Mesenchymal stem cell (in vitro differentiated cells and primary cell): ENCODE data around the gene MYF5.
A peak's percentile ranks its signal among the peaks of the same experiment; 100 is the strongest.

Experiments
- DNase-seq: peaks from one replicate; pipeline ENCODE4 v3.0.0-alpha.2; 2013
- H2AFZ ChIP-seq: one replicate; pipeline ENCODE4 v1.6.1; 2013; ENCODE audit warnings: low read depth, mild to moderate bottlenecking, control low read depth, inconsistent platforms, low read length, moderate library complexity
- H2AK5ac ChIP-seq: 2 replicates; pipeline ENCODE4 v1.6.1; 2013; ENCODE audit warnings: low read length, moderate library complexity, mild to moderate bottlenecking, inconsistent platforms; ENCODE audit not compliant: severe bottlenecking
- H2BK120ac ChIP-seq: one replicate; pipeline ENCODE4 v1.6.1; 2013; ENCODE audit warnings: low read depth, mild to moderate bottlenecking, inconsistent platforms, low read length, moderate library complexity
- H2BK12ac ChIP-seq, 2 experiments: one replicate each; pipeline ENCODE4 v1.6.1; 2013; ENCODE audit warnings: inconsistent platforms in 2 of 2, low read length in 2 of 2, mild to moderate bottlenecking in 2 of 2, moderate library complexity in 2 of 2, control low read depth in 1 of 2
- H2BK15ac ChIP-seq: one replicate; pipeline ENCODE4 v1.6.1; 2013; ENCODE audit warnings: mild to moderate bottlenecking, low read depth, inconsistent platforms; ENCODE audit not compliant: poor library complexity, severe bottlenecking
- H2BK5ac ChIP-seq: 2 replicates; pipeline ENCODE4 v1.6.1; 2013; ENCODE audit warnings: low read depth, mild to moderate bottlenecking, low read length, control low read depth, inconsistent platforms; ENCODE audit not compliant: poor library complexity, severe bottlenecking
- H3K14ac ChIP-seq, 2 experiments: one replicate each; pipeline ENCODE4 v1.6.1; 2013; ENCODE audit warnings: inconsistent platforms in 2 of 2, low read length in 2 of 2, control low read depth in 1 of 2, mild to moderate bottlenecking in 1 of 2, moderate library complexity in 1 of 2
- H3K18ac ChIP-seq, 2 experiments: one replicate each; pipeline ENCODE4 v1.6.1; 2013; ENCODE audit warnings: inconsistent platforms in 2 of 2, low read length in 2 of 2, control low read depth in 1 of 2, low read depth in 1 of 2, mild to moderate bottlenecking in 1 of 2
- H3K23ac ChIP-seq, 2 experiments: one replicate each; pipeline ENCODE4 v1.6.1; 2013; ENCODE audit warnings: inconsistent platforms in 2 of 2, low read length in 2 of 2, mild to moderate bottlenecking in 2 of 2, moderate library complexity in 2 of 2, control low read depth in 1 of 2
- H3K27ac ChIP-seq: 2 replicates; pipeline ENCODE4 v1.5.1; 2013; ENCODE audit warnings: mild to moderate bottlenecking, moderate library complexity, low read length, control low read depth, inconsistent platforms; ENCODE audit not compliant: poor library complexity, severe bottlenecking
- H3K27me3 ChIP-seq, 2 experiments: 2 replicates each; pipeline versions ENCODE4 v1.6.1 to v1.7.0; 2013; ENCODE audit warnings: low read length in 2 of 2, mild to moderate bottlenecking in 2 of 2, moderate library complexity in 2 of 2, control low read depth in 1 of 2, inconsistent platforms in 1 of 2; ENCODE audit not compliant: control insufficient read depth in 1 of 2, insufficient read depth in 1 of 2
- H3K36me3 ChIP-seq, 2 experiments: 2 replicates each; pipeline versions ENCODE4 v1.6.1 to v1.7.0; 2013; ENCODE audit warnings: low read length in 2 of 2, control low read depth in 1 of 2, inconsistent platforms in 1 of 2, low read depth in 1 of 2, mild to moderate bottlenecking in 1 of 2; ENCODE audit not compliant: insufficient read depth in 2 of 2, control insufficient read depth in 1 of 2
- H3K4ac ChIP-seq, 2 experiments: one replicate each; pipeline ENCODE4 v1.6.1; 2013; ENCODE audit warnings: inconsistent platforms in 2 of 2, low read length in 2 of 2, mild to moderate bottlenecking in 2 of 2, moderate library complexity in 2 of 2, control low read depth in 1 of 2, low read depth in 1 of 2
- H3K4me1 ChIP-seq: 2 replicates; pipeline ENCODE4 v1.6.1; 2013; ENCODE audit warnings: low read depth, low read length, control low read depth; ENCODE audit not compliant: control insufficient read depth, insufficient read depth
- H3K4me2 ChIP-seq: 2 replicates; pipeline ENCODE4 v1.6.1; 2013; ENCODE audit warnings: low read length, mild to moderate bottlenecking, inconsistent platforms; ENCODE audit not compliant: poor library complexity, severe bottlenecking
- H3K4me3 ChIP-seq, 2 experiments: 2 replicates each; pipeline versions ENCODE4 v1.5.1 to v1.7.0; 2013; ENCODE audit warnings: low read length in 2 of 2, mild to moderate bottlenecking in 2 of 2, control low read depth in 1 of 2, low read depth in 1 of 2; ENCODE audit not compliant: insufficient read depth in 1 of 2
- H3K79me1 ChIP-seq: replicated peaks from 2 replicates; pipeline ENCODE4 v1.6.1; 2013; ENCODE audit warnings: mild to moderate bottlenecking, control low read depth, low read length, inconsistent platforms; ENCODE audit not compliant: poor library complexity, severe bottlenecking
- H3K9ac ChIP-seq: 2 replicates; pipeline ENCODE4 v1.7.0; 2013; ENCODE audit warnings: mild to moderate bottlenecking, low read length, moderate library complexity
- H3K9me3 ChIP-seq: 2 replicates; pipeline ENCODE4 v1.7.0; 2013; ENCODE audit warnings: mild to moderate bottlenecking, low read length; ENCODE audit not compliant: control insufficient read depth
- H4K8ac ChIP-seq: one replicate; pipeline ENCODE4 v1.6.1; 2013; ENCODE audit warnings: inconsistent platforms, mild to moderate bottlenecking, low read length, moderate library complexity
- H4K91ac ChIP-seq: one replicate; pipeline ENCODE4 v1.6.1; 2013; ENCODE audit warnings: mild to moderate bottlenecking, low read length, inconsistent platforms
- WGBS: methylation state at CpG from one replicate; pipeline ENCODE4 v1.1.7; 2013; ENCODE audit warnings: mixed read lengths; 5-methylcytosine and 5-hydroxymethylcytosine counted together

Gene MYF5

DNA sequence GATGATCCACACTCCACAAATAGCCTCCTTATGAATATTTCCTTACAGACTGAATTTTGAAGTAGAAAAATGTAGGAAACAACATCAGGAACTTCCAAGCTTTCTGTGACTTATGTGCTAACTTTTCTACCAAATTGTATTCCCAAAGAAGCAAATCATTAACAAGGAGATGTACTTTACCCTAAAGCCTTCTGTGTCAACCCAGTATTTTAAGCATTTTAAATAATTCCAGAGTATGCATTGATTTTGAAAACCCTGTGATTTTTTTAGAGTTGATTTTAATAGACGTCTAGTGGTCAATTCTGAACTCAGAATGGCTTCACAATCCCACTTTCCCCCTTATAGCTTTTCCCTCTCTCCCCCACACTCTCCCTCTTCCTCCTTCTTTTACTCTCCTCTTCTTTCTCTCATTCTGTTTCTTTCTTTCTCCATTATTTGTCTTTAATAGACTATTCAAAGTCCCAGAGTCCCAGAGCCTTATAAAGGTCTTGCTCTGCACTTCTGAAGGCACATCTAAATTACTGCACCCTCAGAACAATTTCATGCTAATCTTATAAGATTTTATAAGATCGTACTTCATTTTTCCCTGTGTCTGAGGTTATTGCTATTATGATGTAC, 19.3 kb upstream of the MYF5 start:
- H3K27me3 ChIP-seq: no peaks in the 10 kb centered on the region
- 59% methylated on average over 1 of the region's 2 CpGs for WGBS
- no peak overlapping the region for H3K4me2 ChIP-seq
- H2AK5ac ChIP-seq: no peak overlapping the region
- no peaks in the 10 kb centered on the region for H3K9me3 ChIP-seq
- no peak overlapping the region for H2AFZ ChIP-seq
- no peaks in the 10 kb centered on the region for H3K36me3 ChIP-seq
- H2BK15ac ChIP-seq: no peak overlapping the region
- H3K18ac ChIP-seq: no peak overlapping the region
- no peak overlapping the region for H4K91ac ChIP-seq
- no peak for DNase-seq
- H3K14ac ChIP-seq: no peak overlapping the region
- H4K8ac ChIP-seq: no peak overlapping the region
- no peak overlapping the region for H3K4ac ChIP-seq
- no peak overlapping the region for H3K4me3 ChIP-seq
- no peak overlapping the region for H3K23ac ChIP-seq
- no peak overlapping the region for H3K27ac ChIP-seq
- H3K4me1 ChIP-seq: no peaks in the 10 kb centered on the region
- H3K9ac ChIP-seq: no peak overlapping the region
- no peaks in the 10 kb centered on the region for H3K79me1 ChIP-seq
- no peak overlapping the region for H2BK12ac ChIP-seq
- no peak overlapping the region for H2BK5ac ChIP-seq
- no peak overlapping the region for H2BK120ac ChIP-seq

DNA sequence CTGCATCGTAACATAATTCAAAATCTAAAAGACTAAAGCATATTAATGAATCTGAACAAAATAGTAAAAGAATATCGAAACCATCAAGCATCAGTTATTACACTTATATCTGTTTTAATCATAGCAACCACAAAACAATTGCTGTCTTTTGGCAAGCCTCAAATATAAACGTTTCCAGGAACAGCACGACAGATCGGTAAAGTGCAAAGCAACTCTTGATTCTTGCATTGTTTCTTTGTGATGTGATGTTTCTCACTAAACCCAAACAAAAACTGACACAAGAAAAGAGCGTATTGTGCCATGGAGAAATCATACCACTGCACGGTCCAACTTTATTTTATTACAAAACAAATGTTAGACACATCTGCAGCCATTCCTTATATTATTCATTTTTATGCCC, 18.5 kb upstream of the MYF5 start:
- H3K4me3 ChIP-seq: peak overlapping the region in 1 of 2 experiments; percentile 3
- H3K27me3 ChIP-seq: no peaks in the 10 kb centered on the region
- H2AK5ac ChIP-seq: no peak overlapping the region
- no peak overlapping the region for H3K4ac ChIP-seq
- H2BK12ac ChIP-seq: no peak overlapping the region
- H2BK15ac ChIP-seq: no peak overlapping the region
- H3K4me1 ChIP-seq: peaks cover 2% of the 10 kb centered on the region
- no peak overlapping the region for H2BK5ac ChIP-seq
- no peak overlapping the region for H3K18ac ChIP-seq
- H3K36me3 ChIP-seq: no peaks in the 10 kb centered on the region
- no peak overlapping the region for H4K8ac ChIP-seq
- no peak for DNase-seq
- H4K91ac ChIP-seq: no peak overlapping the region
- no peak overlapping the region for H3K23ac ChIP-seq
- no peaks in the 10 kb centered on the region for H3K9me3 ChIP-seq
- H3K79me1 ChIP-seq: no peaks in the 10 kb centered on the region
- H3K9ac ChIP-seq: no peak overlapping the region
- H2BK120ac ChIP-seq: no peak overlapping the region
- H3K14ac ChIP-seq: no peak overlapping the region
- no peak overlapping the region for H3K27ac ChIP-seq
- no peak overlapping the region for H3K4me2 ChIP-seq
- H2AFZ ChIP-seq: no peak overlapping the region
- 90% methylated on average over 7 of the region's 7 CpGs for WGBS

DNA sequence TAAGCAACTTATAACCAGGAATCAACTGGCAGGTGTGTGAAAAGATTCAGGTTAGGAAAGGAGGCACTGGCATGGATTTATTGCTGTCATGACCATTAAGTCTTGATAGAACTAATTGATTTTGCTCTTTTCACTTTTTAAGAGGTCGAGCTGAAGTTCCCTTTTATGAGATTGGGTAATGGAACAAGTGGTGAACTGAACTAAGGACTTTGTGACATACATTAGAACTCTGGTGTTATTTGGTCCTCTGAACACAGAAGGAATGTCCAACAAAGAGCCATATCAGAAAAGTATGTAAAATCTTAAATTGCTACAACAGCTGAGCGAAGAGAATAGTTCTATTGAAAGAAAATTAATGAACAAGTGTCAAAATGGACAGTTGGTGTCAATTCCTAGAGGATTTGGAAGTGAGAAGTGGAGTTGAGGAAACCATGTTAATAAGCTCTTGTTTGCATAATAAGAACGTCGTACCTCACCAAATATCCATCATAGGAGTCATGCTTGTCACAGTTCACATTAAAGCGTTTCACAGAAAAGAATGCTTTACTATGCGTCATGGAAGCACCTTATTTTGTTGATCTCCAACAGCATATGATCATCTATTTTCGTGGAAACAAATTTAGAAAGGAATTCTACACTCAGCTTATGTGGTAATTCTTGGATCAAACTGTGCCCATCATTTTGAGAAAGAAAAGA, 17.7 kb upstream of the MYF5 start:
- 89% methylated on average over 6 of the region's 7 CpGs for WGBS
- Histone ChIP-seq H3K9me3 (no peaks in the 10 kb centered on the region), H2BK12ac (no peak overlapping the region), H3K36me3 (no peaks in the 10 kb centered on the region), H3K18ac (no peak overlapping the region), H3K23ac (no peak overlapping the region), H4K91ac (no peak overlapping the region), H3K79me1 (no peaks in the 10 kb centered on the region), H4K8ac (no peak overlapping the region), H3K9ac (no peak overlapping the region), H3K4me1 (peaks cover 2% of the 10 kb centered on the region), H3K14ac (no peak overlapping the region), H3K4ac (no peak overlapping the region), H2BK15ac (no peak overlapping the region), H2BK5ac (no peak overlapping the region), H3K4me3 (no peak overlapping the region), H2AK5ac (no peak overlapping the region), H3K27ac (no peak overlapping the region), H2AFZ (no peak overlapping the region), H3K4me2 (no peak overlapping the region), H2BK120ac (no peak overlapping the region), H3K27me3 (no peaks in the 10 kb centered on the region)
- DNase-seq: no peak

DNA sequence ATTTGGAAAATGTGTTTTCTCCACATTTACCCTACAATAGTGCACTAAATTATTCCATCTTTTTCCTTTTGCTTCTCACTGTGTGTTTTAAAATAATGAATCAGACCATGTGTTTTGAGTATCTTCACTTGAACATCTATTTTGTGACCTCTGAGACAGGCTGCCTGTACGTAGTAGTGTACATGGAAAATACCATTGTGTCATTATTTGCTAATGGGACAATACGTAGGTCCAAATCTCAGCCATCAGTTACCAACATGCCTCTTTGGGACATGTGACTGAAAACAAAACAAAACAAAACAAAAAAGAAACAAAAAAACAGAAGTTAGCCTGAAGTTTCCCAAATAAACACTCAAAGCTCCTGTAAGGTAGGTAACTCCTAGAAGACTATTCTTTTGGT, 16.4 kb upstream of the MYF5 start:
- Histone ChIP-seq H2BK120ac (no peak overlapping the region), H3K18ac (no peak overlapping the region), H2BK12ac (no peak overlapping the region), H3K4me3 (no peak overlapping the region), H2BK15ac (no peak overlapping the region), H3K9ac (no peak overlapping the region), H4K91ac (no peak overlapping the region), H3K27me3 (no peaks in the 10 kb centered on the region), H3K23ac (no peak overlapping the region), H3K9me3 (no peaks in the 10 kb centered on the region), H3K4ac (no peak overlapping the region), H2AK5ac (no peak overlapping the region), H4K8ac (no peak overlapping the region), H3K14ac (no peak overlapping the region), H2BK5ac (no peak overlapping the region), H3K36me3 (no peaks in the 10 kb centered on the region), H2AFZ (no peak overlapping the region), H3K4me1 (peaks cover 2% of the 10 kb centered on the region), H3K27ac (no peak overlapping the region), H3K79me1 (no peaks in the 10 kb centered on the region), H3K4me2 (no peak overlapping the region)
- DNase-seq: no peak
- WGBS: 100% methylated on average over 2 of the region's 2 CpGs
